Caco-2 (cell line): ENCODE results near the gene CDKN2B. TPM values are rescaled to one million over a fixed set of nuclear protein-coding genes. Genes with fewer than 3 reads are reported as not detected.

Experiments
- BruUV-seq: library from RNA; stranded (reverse); fragments of 400-500 nt; replicated peaks from 2 replicates; lab custom pipeline; 2021; lab: Mats Ljungman, UMichigan
- CTCF ChIA-PET: fragments of 300-600 bp; sonication (Branson Sonifier 250); formaldehyde crosslinking; loops from one replicate; lab custom pipeline; 2022; ENCODE audit warnings: antibody characterized with exemption; lab: Charles Lee
- POLR2A ChIA-PET: fragments of 300-600 bp; sonication (Branson Sonifier 250); formaldehyde crosslinking; loops from one replicate; lab custom pipeline; 2022; ENCODE audit warnings: antibody characterized with exemption; lab: Charles Lee
- DNase-seq, 2 experiments: peaks; one replicate each; pipeline versions ENCODE4 v3.0.0 to v3.0.0-alpha.2; 2020 to 2022
- H3K27me3 ChIP-seq: replicated peaks from 2 replicates; pipeline ENCODE4 v1.6.0; 2011; ENCODE audit warnings: low read length; ENCODE audit not compliant: control insufficient read depth, insufficient read depth
- H3K36me3 ChIP-seq: 2 replicates; pipeline ENCODE4 v1.5.1; 2011; ENCODE audit warnings: low read length; ENCODE audit not compliant: control insufficient read depth, insufficient read depth
- H3K4me1 ChIP-seq: fragments of 250-450 bp; sonication (Bioruptor Pico); 2 replicates; pipeline ENCODE4 v1.5.1; 2020; ENCODE audit warnings: mild to moderate bottlenecking
- H3K4me3 ChIP-seq: 2 replicates; pipeline ENCODE4 v1.5.1; 2011; ENCODE audit warnings: low read depth, mild to moderate bottlenecking, control low read depth, low read length
- H3K9me3 ChIP-seq: fragments of 250-450 bp; sonication (Bioruptor Pico); 2 replicates; pipeline ENCODE4 v1.5.1; 2020; ENCODE audit warnings: mild to moderate bottlenecking, moderate library complexity
- H3K27ac Mint-ChIP-seq: one replicate; pipeline ENCODE4 v1.8.0; 2022; ENCODE audit warnings: mixed read lengths; ENCODE audit not compliant: unreplicated experiment
- H3K27me3 Mint-ChIP-seq: one replicate; pipeline ENCODE4 v1.8.0; 2022; ENCODE audit warnings: mixed read lengths; ENCODE audit not compliant: insufficient read depth, unreplicated experiment
- H3K36me3 Mint-ChIP-seq: one replicate; pipeline ENCODE4 v1.8.0; 2022; ENCODE audit warnings: mild to moderate bottlenecking, mixed read lengths; ENCODE audit not compliant: insufficient read depth, unreplicated experiment
- H3K4me1 Mint-ChIP-seq: one replicate; pipeline ENCODE4 v1.8.0; 2022; ENCODE audit warnings: low read depth, mixed read lengths; ENCODE audit not compliant: unreplicated experiment
- H3K4me3 Mint-ChIP-seq: one replicate; pipeline ENCODE4 v1.8.0; 2022; ENCODE audit warnings: mild to moderate bottlenecking, moderate library complexity, mixed read lengths; ENCODE audit not compliant: unreplicated experiment
- H3K9me3 Mint-ChIP-seq: one replicate; pipeline ENCODE4 v1.8.0; 2022; ENCODE audit warnings: mixed read lengths; ENCODE audit not compliant: unreplicated experiment
- CTCF ChIP-seq, 2 experiments: fragments of 200-600 bp in 1 of 2; IDR thresholded peaks; 1 replicate in 1 of 2; 2 replicates in 1 of 2; pipeline versions ENCODE4 v1.5.1 to v1.8.0; 2011 to 2022; ENCODE audit warnings: antibody characterized with exemption in 1 of 2, control low read depth in 1 of 2, inconsistent platforms in 1 of 2, low read depth in 1 of 2, low read length in 1 of 2, mild to moderate bottlenecking in 1 of 2, moderate library complexity in 1 of 2; ENCODE audit not compliant: insufficient read depth in 1 of 2, severe bottlenecking in 1 of 2, unreplicated experiment in 1 of 2
- intact Hi-C: fragments of 100-400 bp; cut with micrococcal nuclease; formaldehyde crosslinking; loops from one replicate; pipeline ENCODE4 v1.10.0; 2022; ENCODE audit not compliant: unreplicated experiment
- total RNA-seq: library from RNA; stranded (reverse); gene quantifications from 2 replicates; pipeline ENCODE4 v1.2.3, GENCODE V29; 2022

Gene CDKN2B
- total RNA-seq, 1 experiment from 2014 or later = 7.6 TPM

- no peaks in the 10 kb centered on the region for H3K27me3 Mint-ChIP-seq
- no peaks in the 10 kb centered on the region for H3K27me3 ChIP-seq
Observed at GRCh38 chr9:21968331-21969010, 40.6 kb downstream of the CDKN2B start.

GRCh38 chr9:21967702-21968101 is 41.4 kb downstream of the CDKN2B start:
- H3K4me3 Mint-ChIP-seq = no peak overlapping the region

More at GRCh38 chr9:21968331-21969010, 40.6 kb downstream of the CDKN2B start:
- Mint-ChIP-seq H3K36me3 (peaks cover 5% of the 10 kb centered on the region), H3K9me3 (no peaks in the 10 kb centered on the region), H3K27ac (no peak overlapping the region), H3K4me3 (no peak overlapping the region), H3K4me1 (no peaks in the 10 kb centered on the region)
- POLR2A ChIA-PET = no interaction called here
- H3K9me3 ChIP-seq = no peaks in the 10 kb centered on the region
- intact Hi-C loops = loop anchor here (10.0 kb wide), 1 partner anchor 94 kb away; no protein-coding TSS in a partner anchor
- no peak for TF ChIP-seq CTCF (IDR thresholded peaks at IDR 0.05; ENCODE audit: insufficient read depth in 1 of 2, low read depth in 1 of 2, low read length in 1 of 2, severe bottlenecking in 1 of 2, unreplicated experiment in 1 of 2)
- CTCF ChIA-PET = no interaction called here
- no TSS peak for BruUV-seq
- no peaks in the 10 kb centered on the region for H3K4me1 ChIP-seq
- no peak for DNase-seq
- H3K4me3 ChIP-seq = no peak overlapping the region
- H3K36me3 ChIP-seq = no peaks in the 10 kb centered on the region

GRCh38 chr9:21967169-21967568 is 41.9 kb downstream of the CDKN2B start:
- no TSS peak for BruUV-seq
- Mint-ChIP-seq H3K36me3 (peaks cover 5% of the 10 kb centered on the region), H3K27me3 (no peaks in the 10 kb centered on the region), H3K4me1 (no peaks in the 10 kb centered on the region), H3K9me3 (no peaks in the 10 kb centered on the region), H3K4me3 (no peak overlapping the region), H3K27ac (no peak overlapping the region)
- Histone ChIP-seq H3K4me3 (no peak overlapping the region), H3K9me3 (no peaks in the 10 kb centered on the region), H3K36me3 (no peaks in the 10 kb centered on the region), H3K27me3 (no peaks in the 10 kb centered on the region), H3K4me1 (no peaks in the 10 kb centered on the region)
- no peak for TF ChIP-seq CTCF (IDR thresholded peaks at IDR 0.05; ENCODE audit: insufficient read depth in 1 of 2, low read depth in 1 of 2, low read length in 1 of 2, severe bottlenecking in 1 of 2, unreplicated experiment in 1 of 2)
- no peak for DNase-seq
- intact Hi-C loops = loop anchor here (10.0 kb wide), 1 partner anchor 92 kb away; no protein-coding TSS in a partner anchor
- CTCF ChIA-PET = no interaction called here
- POLR2A ChIA-PET = no interaction called here

More at GRCh38 chr9:21967702-21968101, 41.4 kb downstream of the CDKN2B start:
- Mint-ChIP-seq H3K9me3 (no peaks in the 10 kb centered on the region), H3K27me3 (no peaks in the 10 kb centered on the region), H3K27ac (no peak overlapping the region), H3K36me3 (peaks cover 5% of the 10 kb centered on the region), H3K4me1 (no peaks in the 10 kb centered on the region)
- CTCF ChIA-PET = interaction anchor here (0.6 kb wide), 1 partner anchor 112 kb away, joined by 3 read pairs; no protein-coding TSS in a partner anchor
- H3K27me3 ChIP-seq = no peaks in the 10 kb centered on the region
- BruUV-seq = no TSS peak
- H3K9me3 ChIP-seq = no peaks in the 10 kb centered on the region
- no peak for TF ChIP-seq CTCF (IDR thresholded peaks at IDR 0.05; ENCODE audit: insufficient read depth in 1 of 2, low read depth in 1 of 2, low read length in 1 of 2, severe bottlenecking in 1 of 2, unreplicated experiment in 1 of 2)
- DNase-seq = no peak
- H3K4me3 ChIP-seq = no peak overlapping the region
- POLR2A ChIA-PET = no interaction called here
- intact Hi-C loops = loop anchor here (10.0 kb wide), 1 partner anchor 93 kb away; no protein-coding TSS in a partner anchor
- no peaks in the 10 kb centered on the region for H3K4me1 ChIP-seq
- no peaks in the 10 kb centered on the region for H3K36me3 ChIP-seq
